Naive B cell (primary cell): Measurements from ENCODE around the gene CANT1. TPM values are rescaled to one million over a fixed set of nuclear protein-coding genes. Genes with fewer than 3 reads are reported as not detected.

Experiments
- ATAC-seq, 2 donors: fragments of 150-1000 bp; cut with Tn5 transposase; 2 replicates each; pipeline ENCODE4 v1.10.0; 2021; ENCODE audit warnings: low read depth in 2 of 2, mild to moderate bottlenecking in 2 of 2, moderate library complexity in 2 of 2
- DNase-seq: peaks from one replicate; pipeline ENCODE4 v3.0.0; 2022
- H3K27ac Mint-ChIP-seq, 6 donors: one replicate each; pipeline ENCODE4 v1.8.0; 2020 to 2022; ENCODE audit warnings: mild to moderate bottlenecking in 6 of 6, mixed read lengths in 6 of 6, moderate library complexity in 5 of 6, inconsistent platforms in 2 of 6
- H3K27me3 Mint-ChIP-seq, 3 donors: one replicate each; pipeline ENCODE4 v1.8.0; 2021 to 2022; ENCODE audit warnings: mixed read lengths in 3 of 3, mild to moderate bottlenecking in 1 of 3
- H3K36me3 Mint-ChIP-seq, 2 donors: one replicate each; pipeline ENCODE4 v1.8.0; 2020 to 2022; ENCODE audit warnings: mixed read lengths in 2 of 2, inconsistent platforms in 1 of 2, mild to moderate bottlenecking in 1 of 2
- H3K4me1 Mint-ChIP-seq, 3 donors: one replicate each; pipeline ENCODE4 v1.8.0; 2020 to 2022; ENCODE audit warnings: mixed read lengths in 3 of 3, inconsistent platforms in 1 of 3, mild to moderate bottlenecking in 1 of 3, moderate library complexity in 1 of 3
- H3K4me3 Mint-ChIP-seq, 8 donors: one replicate each; pipeline ENCODE4 v1.8.0; 2020 to 2022; ENCODE audit warnings: mild to moderate bottlenecking in 8 of 8, mixed read lengths in 8 of 8, moderate library complexity in 8 of 8, inconsistent platforms in 2 of 8
- H3K9me3 Mint-ChIP-seq, 7 donors: one replicate each; pipeline ENCODE4 v1.8.0; 2020 to 2022; ENCODE audit warnings: mixed read lengths in 7 of 7, mild to moderate bottlenecking in 5 of 7, inconsistent platforms in 2 of 7, moderate library complexity in 1 of 7
- polyA plus RNA-seq, 6 donors: library from polyadenylated mRNA; unstranded; fragments of 300-500 nt; fragmentation: Illumina TruSeq; gene quantifications; one replicate each; pipeline ENCODE4 v1.2.3, GENCODE V29; 2021; ENCODE audit warnings: low read depth in 6 of 6

CANT1 gene
- 1 to 10 TPM; 3.7 to 9.7 (median 6.0) TPM for polyA plus RNA-seq

DNA sequence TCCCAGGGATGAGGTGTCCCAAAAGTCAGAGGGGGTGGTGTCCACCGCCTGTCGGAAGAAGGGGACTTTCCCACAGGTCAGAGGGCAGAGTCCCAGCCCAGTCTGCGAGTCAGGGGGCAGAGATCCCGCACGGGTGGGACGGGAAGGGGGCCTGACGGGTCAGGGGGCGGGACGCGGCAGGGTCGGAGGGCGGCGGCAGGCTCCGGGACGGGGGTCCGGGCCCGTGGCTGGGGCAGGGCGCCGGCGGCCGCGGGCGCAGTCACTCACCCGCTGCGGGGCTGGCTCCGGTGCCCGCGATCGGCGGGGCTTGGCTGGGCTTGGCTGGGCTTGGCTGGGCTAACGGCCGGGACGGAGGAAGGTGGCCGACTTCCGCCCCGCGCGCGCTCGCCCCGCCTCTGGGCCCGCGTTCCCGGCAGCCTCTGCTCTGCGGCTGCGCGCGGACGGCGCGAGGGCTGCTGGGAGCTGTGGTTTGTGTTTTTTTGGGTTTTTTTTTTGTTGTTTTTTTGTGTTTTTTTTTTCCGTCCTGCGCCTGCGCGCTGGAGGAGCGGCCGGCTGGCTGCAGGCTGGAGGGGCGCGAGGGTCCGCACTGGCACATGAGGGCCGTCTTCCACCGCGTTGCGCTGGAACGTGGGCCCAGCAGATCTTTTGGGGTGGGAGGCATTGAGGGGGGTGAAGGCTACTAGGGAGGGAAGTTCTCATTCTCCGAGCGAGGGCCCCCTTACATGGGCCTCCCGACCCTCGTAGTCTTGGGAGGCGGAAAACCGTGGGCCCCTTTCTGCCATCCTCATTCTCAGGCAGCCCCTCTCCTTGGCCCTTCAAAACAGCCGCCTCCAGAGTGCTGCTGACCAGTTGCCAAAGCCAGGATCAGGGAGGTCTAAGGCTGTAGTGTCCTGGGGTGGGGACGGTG lies at the start of gene CANT1:
Gene CANT1, minus strand, starts transcription at position 368 of the 907 bp plus-strand sequence. CDS start 12,142 bp downstream, outside the sequence.
- Mint-ChIP-seq H3K36me3 (no peaks in the 10 kb centered on the region), H3K4me1 (peaks cover 37 to 51% (median 42%) of the 10 kb centered on the region in 3 donors), H3K9me3 (peaks cover 0 to 6% (median 2%) of the 10 kb centered on the region in 7 donors), H3K27me3 (peaks cover 4 to 17% (median 8%) of the 10 kb centered on the region in 3 donors), H3K27ac (peak within 1 kb of the TSS; percentile 93 to 98 (median 94)), H3K4me3 (peak within 1 kb of the TSS; percentile 92 to 98 (median 96))
- DNase-seq (peak; percentile 85), ATAC-seq (peak; percentile 97 to 98)

DNA sequence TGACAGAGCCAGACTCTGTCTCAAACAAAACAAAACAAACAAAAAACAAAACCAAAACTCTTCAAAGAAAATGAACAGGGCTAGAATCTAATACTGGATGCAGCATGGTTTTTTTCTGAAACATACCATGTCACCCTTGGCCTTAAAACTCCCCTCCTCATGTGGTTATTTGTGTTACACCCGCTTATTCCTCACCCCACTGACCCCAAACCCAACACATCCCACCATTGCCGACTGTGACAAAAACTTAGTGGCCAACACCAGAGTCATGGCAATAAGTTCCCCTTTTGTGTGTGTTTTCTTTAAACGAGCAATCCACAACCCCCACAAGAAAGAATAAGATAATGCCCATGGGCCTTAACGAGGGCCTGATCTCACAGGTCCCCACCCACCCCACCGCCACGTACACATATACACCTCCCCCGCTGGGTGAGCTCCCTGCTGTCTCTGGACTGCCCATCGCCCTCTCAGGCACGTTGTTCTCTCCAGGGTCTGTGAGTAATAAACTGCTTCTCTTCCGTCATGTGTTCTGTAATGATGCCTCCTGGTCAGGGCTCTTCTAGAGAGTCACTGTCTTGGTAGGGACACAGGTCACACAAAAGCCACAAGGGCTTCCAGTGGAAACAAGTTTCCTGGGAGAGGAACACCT lies 48.3 kb upstream of the CANT1 start:
- Mint-ChIP-seq H3K27ac (peak overlapping the region in 2 of 6 donors; percentile 2 to 85), H3K4me3 (peak overlapping the region in 1 of 8 donors; percentile 48), H3K27me3 (peaks cover 22 to 52% (median 38%) of the 10 kb centered on the region in 3 donors), H3K36me3 (peaks cover 0 to 17% of the 10 kb centered on the region in 2 donors), H3K4me1 (no peaks in the 10 kb centered on the region), H3K9me3 (peaks cover 7 to 31% (median 14%) of the 10 kb centered on the region in 7 donors)
- no peak for DNase-seq
- ATAC-seq = no peak

DNA sequence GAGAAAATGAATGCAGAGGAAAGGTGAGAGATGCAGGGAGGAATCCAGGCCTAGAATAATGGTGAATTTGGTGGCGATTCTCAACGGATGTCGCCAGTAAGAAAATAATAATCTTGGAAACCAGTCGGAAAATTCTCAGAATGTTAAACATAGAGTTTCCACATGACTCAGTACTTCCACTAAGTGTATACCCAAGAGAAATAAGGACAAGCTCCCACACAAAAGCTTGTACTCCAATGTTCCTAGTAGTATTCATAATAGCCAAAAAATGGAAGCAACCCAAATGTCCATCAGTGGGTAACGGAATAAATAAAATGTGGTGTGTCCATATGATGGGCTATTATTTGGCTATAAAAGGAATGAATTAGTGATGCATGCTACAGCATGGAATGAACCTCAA lies 45.6 kb upstream of the CANT1 start:
- Mint-ChIP-seq H3K27ac (no peak overlapping the region), H3K27me3 (peaks cover 20 to 65% (median 45%) of the 10 kb centered on the region in 3 donors), H3K4me3 (no peak overlapping the region), H3K4me1 (no peaks in the 10 kb centered on the region), H3K36me3 (peaks cover 0 to 18% of the 10 kb centered on the region in 2 donors), H3K9me3 (peaks cover 8 to 36% (median 14%) of the 10 kb centered on the region in 7 donors)
- ATAC-seq = no peak
- no peak for DNase-seq

DNA sequence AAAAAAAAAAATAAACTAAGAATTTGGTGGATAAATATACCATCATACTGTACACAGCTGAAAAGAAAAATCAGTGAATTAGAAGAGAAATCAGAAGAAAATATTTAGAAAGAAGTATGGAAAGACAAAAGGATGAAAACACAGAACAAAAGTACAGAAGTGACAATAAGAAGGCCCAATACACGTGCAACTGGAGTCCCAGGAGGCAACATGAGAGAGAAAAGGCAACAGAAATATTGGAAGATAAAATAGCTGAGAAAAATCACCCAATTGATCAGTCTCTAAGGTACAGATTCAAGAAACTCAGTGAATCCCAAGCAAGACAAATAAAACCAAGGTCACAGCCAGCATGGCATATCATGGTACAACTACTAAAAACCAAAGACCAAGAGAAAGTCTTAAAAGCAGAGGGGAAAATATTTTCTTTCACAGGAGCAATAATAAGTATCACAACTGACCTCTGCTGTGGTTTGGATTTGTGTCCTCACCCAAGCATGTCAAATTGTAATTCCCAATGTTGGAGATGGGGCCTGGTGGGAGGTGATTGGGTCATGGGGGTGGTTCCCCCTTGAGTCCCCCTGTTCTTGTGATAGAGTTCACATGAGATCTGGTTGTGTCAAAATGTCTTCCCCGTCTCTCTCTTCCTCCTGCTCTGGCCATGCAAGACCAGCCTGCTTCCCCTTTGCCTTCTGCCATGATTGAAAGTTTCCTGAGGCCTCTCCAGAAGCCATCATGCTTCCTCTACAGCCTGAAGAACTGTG lies 44.8 kb upstream of the CANT1 start:
- Mint-ChIP-seq H3K4me1 (peaks cover 0 to 2% (median 0%) of the 10 kb centered on the region in 3 donors), H3K36me3 (peaks cover 0 to 18% of the 10 kb centered on the region in 2 donors), H3K27me3 (peaks cover 17 to 70% (median 46%) of the 10 kb centered on the region in 3 donors), H3K4me3 (no peak overlapping the region), H3K9me3 (peaks cover 8 to 36% (median 14%) of the 10 kb centered on the region in 7 donors), H3K27ac (no peak overlapping the region)
- no peak for DNase-seq
- no peak for ATAC-seq

DNA sequence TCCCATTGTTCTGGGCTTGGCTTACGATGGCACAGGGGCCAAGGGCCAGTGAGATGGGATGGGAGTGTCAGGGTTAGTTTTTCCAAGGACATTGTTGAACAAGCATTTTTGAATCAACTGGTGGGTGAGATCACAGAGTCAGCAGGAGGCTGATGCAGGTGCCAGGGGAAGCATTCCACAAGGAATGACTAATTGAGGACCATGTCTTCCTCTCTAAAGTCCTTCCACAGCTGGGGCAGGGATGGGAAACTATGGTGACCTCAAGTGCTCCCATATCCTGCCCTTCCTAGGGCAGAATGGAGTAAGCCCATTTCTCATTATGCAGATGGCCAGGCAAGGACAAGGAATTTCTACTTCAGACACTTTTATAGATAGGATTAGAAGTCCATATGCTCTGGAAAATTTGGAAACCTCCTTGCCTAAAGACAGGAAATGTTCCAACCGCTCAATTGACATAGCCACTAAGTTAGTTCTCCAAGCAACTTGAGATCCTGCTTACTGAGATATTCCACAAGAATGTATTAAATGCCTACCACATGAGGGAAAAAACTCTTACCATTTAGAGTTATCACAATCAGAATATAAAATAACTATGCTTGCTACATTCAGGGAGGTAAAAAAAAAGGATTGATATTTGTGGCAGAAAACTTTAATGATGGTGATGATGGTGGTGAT lies 43.8 kb upstream of the CANT1 start:
- ATAC-seq (no peak), DNase-seq (no peak)
- Mint-ChIP-seq H3K36me3 (peaks cover 0 to 18% of the 10 kb centered on the region in 2 donors), H3K4me3 (no peak overlapping the region), H3K9me3 (peaks cover 8 to 36% (median 14%) of the 10 kb centered on the region in 7 donors), H3K4me1 (peaks cover 0 to 2% (median 0%) of the 10 kb centered on the region in 3 donors), H3K27ac (peak overlapping the region in 1 of 6 donors; percentile 23), H3K27me3 (peaks cover 13 to 67% (median 44%) of the 10 kb centered on the region in 3 donors)

DNA sequence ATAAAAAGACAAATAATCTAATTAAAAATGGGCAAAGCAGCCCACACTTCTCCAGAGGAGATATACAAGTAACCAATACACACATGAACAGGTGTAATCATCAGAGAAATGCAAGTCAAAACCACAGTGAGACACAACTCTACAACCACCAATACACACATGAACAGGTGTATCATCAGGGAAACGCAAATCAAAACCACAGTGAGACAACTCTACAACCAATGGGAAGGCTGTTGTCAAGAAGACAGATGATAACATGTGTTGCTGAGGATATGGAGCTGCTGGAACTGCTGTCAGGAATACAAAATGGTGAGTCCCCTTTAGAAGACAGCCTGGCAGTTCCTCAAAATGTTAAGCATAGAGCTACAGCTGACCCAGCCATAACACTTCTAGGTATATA lies 42.6 kb upstream of the CANT1 start:
- DNase-seq (no peak), ATAC-seq (no peak)
- Mint-ChIP-seq H3K27ac (peak overlapping the region in 1 of 6 donors; percentile 75), H3K36me3 (peaks cover 0 to 18% of the 10 kb centered on the region in 2 donors), H3K9me3 (peaks cover 8 to 28% (median 10%) of the 10 kb centered on the region in 7 donors), H3K27me3 (peaks cover 13 to 58% (median 36%) of the 10 kb centered on the region in 3 donors), H3K4me3 (no peak overlapping the region), H3K4me1 (peaks cover 0 to 2% (median 0%) of the 10 kb centered on the region in 3 donors)

DNA sequence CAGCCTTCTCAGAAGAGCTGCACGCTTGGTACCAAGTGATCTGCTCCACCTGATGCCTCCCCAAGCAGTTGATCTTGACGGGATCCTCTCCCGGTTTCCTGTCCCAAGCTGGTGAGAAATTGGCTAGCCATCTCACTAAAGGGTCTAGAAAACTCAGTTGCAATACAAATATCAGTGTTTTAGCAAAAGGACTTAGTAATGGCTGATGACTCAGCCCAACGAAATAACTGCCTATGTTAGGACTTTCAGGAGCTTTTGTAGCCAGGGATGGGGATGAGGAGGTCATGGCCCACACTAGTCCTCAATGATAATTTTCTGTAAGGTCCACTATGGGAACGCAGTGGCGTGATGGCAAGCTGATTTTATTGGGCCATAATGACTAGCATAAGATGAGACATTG lies 41.7 kb upstream of the CANT1 start:
- H3K4me1 Mint-ChIP-seq = peaks cover 0 to 2% (median 0%) of the 10 kb centered on the region in 3 donors
- H3K36me3 Mint-ChIP-seq = peaks cover 0 to 18% of the 10 kb centered on the region in 2 donors
- DNase-seq (no peak), ATAC-seq (no peak)
- no peak overlapping the region for H3K27ac Mint-ChIP-seq
- peaks cover 7 to 28% (median 10%) of the 10 kb centered on the region in 7 donors for H3K9me3 Mint-ChIP-seq
- peaks cover 13 to 59% (median 35%) of the 10 kb centered on the region in 3 donors for H3K27me3 Mint-ChIP-seq
- H3K4me3 Mint-ChIP-seq = no peak overlapping the region

DNA sequence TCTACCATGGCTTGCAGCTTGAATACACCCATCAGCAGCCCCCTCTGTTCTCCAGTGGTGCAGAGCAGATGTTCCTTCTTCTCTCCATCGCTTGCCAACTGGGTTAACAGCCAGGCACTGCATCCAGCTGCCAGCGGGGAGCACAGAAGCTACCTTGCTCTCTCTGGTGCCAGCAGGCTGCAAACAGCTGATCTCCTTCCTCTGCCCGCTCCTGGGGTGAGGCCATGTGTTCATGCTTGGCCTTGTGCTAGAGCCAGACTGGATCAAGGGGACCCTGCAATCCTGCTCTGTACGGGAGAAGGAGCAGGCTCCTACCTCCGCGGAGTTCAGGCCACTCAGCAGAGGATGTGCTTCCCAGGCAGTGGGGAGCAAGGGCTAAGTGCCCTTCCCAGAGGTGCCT lies 41.0 kb upstream of the CANT1 start:
- Mint-ChIP-seq H3K4me3 (no peak overlapping the region), H3K27ac (no peak overlapping the region), H3K4me1 (peaks cover 0 to 6% (median 0%) of the 10 kb centered on the region in 3 donors), H3K9me3 (peaks cover 6 to 28% (median 9%) of the 10 kb centered on the region in 7 donors), H3K27me3 (peaks cover 18 to 62% (median 39%) of the 10 kb centered on the region in 3 donors), H3K36me3 (peaks cover 0 to 18% of the 10 kb centered on the region in 2 donors)
- DNase-seq (no peak), ATAC-seq (no peak)

DNA sequence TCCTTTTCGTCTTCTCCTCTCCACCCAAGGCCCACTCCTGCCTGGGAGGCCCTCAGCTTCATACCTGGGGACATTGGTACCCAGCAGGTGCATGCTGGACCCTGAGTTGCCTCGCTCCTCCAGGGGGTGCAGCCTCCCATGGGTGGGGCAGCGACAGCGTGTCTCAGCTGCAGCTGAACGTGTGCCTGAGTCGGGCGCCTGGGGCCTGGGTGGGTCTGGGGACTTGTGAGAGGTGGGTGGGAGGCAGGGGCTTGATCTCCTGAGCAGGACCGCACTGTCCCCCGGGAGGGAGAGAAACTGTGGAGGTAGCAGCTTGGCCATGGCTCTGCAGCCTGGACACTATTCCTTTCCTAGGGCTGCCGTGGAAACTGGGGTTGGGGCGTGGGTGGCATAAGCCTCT lies 40.3 kb upstream of the CANT1 start:
- H3K4me1 Mint-ChIP-seq = peaks cover 0 to 12% (median 0%) of the 10 kb centered on the region in 3 donors
- no peak for ATAC-seq
- H3K27me3 Mint-ChIP-seq = peaks cover 19 to 66% (median 46%) of the 10 kb centered on the region in 3 donors
- DNase-seq = no peak
- H3K36me3 Mint-ChIP-seq = peaks cover 0 to 18% of the 10 kb centered on the region in 2 donors
- H3K27ac Mint-ChIP-seq = no peak overlapping the region
- H3K9me3 Mint-ChIP-seq = peaks cover 5 to 25% (median 9%) of the 10 kb centered on the region in 7 donors
- H3K4me3 Mint-ChIP-seq = no peak overlapping the region

DNA sequence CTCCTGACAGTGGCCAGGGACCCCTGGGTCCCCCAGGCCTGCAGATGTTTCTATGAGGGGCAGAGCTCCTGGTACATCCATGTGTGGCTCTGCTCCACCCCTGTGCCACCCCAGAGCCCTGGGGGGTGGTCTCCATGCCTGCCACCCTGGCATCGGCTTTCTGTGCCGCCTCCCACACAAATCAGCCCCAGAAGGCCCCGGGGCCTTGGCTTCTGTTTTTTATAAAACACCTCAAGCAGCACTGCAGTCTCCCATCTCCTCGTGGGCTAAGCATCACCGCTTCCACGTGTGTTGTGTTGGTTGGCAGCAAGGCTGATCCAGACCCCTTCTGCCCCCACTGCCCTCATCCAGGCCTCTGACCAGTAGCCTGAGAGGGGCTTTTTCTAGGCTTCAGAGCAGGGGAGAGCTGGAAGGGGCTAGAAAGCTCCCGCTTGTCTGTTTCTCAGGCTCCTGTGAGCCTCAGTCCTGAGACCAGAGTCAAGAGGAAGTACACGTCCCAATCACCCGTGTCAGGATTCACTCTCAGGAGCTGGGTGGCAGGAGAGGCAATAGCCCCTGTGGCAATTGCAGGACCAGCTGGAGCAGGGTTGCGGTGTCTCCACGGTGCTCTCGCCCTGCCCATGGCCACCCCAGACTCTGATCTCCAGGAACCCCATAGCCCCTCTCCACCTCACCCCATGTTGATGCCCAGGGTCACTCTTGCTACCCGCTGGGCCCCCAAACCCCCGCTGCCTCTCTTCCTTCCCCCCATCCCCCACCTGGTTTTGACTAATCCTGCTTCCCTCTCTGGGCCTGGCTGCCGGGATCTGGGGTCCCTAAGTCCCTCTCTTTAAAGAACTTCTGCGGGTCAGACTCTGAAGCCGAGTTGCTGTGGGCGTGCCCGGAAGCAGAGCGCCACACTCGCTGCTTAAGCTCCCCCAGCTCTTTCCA lies 39.5 kb upstream of the CANT1 start:
- no peak overlapping the region for H3K27ac Mint-ChIP-seq
- H3K27me3 Mint-ChIP-seq = peaks cover 21 to 62% (median 52%) of the 10 kb centered on the region in 3 donors
- H3K4me1 Mint-ChIP-seq = peaks cover 0 to 12% (median 0%) of the 10 kb centered on the region in 3 donors
- H3K36me3 Mint-ChIP-seq = peaks cover 0 to 13% of the 10 kb centered on the region in 2 donors
- H3K9me3 Mint-ChIP-seq = peaks cover under 1 to 18% (median 6%) of the 10 kb centered on the region in 7 donors
- DNase-seq (no peak), ATAC-seq (no peak)
- peak overlapping the region in 1 of 8 donors; percentile 68 for H3K4me3 Mint-ChIP-seq

DNA sequence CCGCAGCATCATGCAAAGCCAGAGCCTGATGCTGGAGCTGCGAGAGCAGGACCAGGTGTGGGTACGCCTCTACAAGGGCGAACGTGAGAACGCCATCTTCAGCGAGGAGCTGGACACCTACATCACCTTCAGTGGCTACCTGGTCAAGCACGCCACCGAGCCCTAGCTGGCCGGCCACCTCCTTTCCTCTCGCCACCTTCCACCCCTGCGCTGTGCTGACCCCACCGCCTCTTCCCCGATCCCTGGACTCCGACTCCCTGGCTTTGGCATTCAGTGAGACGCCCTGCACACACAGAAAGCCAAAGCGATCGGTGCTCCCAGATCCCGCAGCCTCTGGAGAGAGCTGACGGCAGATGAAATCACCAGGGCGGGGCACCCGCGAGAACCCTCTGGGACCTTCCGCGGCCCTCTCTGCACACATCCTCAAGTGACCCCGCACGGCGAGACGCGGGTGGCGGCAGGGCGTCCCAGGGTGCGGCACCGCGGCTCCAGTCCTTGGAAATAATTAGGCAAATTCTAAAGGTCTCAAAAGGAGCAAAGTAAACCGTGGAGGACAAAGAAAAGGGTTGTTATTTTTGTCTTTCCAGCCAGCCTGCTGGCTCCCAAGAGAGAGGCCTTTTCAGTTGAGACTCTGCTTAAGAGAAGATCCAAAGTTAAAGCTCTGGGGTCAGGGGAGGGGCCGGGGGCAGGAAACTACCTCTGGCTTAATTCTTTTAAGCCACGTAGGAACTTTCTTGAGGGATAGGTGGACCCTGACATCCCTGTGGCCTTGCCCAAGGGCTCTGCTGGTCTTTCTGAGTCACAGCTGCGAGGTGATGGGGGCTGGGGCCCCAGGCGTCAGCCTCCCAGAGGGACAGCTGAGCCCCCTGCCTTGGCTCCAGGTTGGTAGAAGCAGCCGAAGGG lies 38.6 kb upstream of the CANT1 start:
- H3K27ac Mint-ChIP-seq = no peak overlapping the region
- ATAC-seq (no peak), DNase-seq (no peak)
- peaks cover 0 to 4% of the 10 kb centered on the region in 2 donors for H3K36me3 Mint-ChIP-seq
- no peak overlapping the region for H3K4me3 Mint-ChIP-seq
- H3K9me3 Mint-ChIP-seq = peaks cover 0 to 8% (median 0%) of the 10 kb centered on the region in 7 donors
- H3K27me3 Mint-ChIP-seq = peaks cover 18 to 53% (median 50%) of the 10 kb centered on the region in 3 donors
- H3K4me1 Mint-ChIP-seq = peaks cover 0 to 12% (median 3%) of the 10 kb centered on the region in 3 donors
